Tibial nerve (tissue), 3 donors: Measurements from ENCODE around the gene GPR173.

ENCODE experiments used
- CTCF ChIP-seq, 5 experiments: fragments of 200-600 bp in 3 of 5; fragments of 450-650 bp in 2 of 5; sonication (generic) in 3 of 5; IDR thresholded peaks; one replicate each; pipeline ENCODE4 v1.5.1; 2016 to 2019; ENCODE audit warnings: antibody characterized with exemption in 5 of 5, mild to moderate bottlenecking in 3 of 5, moderate library complexity in 2 of 5
- POLR2A ChIP-seq, 2 donors: fragments of 450-650 bp; IDR thresholded peaks; one replicate each; pipeline ENCODE4 v1.6.1; 2017; ENCODE audit warnings: antibody characterized with exemption in 2 of 2, mild to moderate bottlenecking in 2 of 2, moderate library complexity in 2 of 2

GRCh38 chrX:53009032-53009431 lies 39.6 kb upstream of the GPR173 start:
- TF ChIP-seq CTCF (IDR thresholded peaks at IDR 0.05) (no peak), POLR2A (IDR thresholded peaks at IDR 0.05) (no peak)
